Endothelial cell of umbilical vein (primary cell): ENCODE measurements around the gene GALNT11. TPM values are rescaled to one million over a fixed set of nuclear protein-coding genes. Genes with fewer than 3 reads are reported as not detected.

ENCODE experiments used
- BruUV-seq: library from RNA; stranded (reverse); fragments of 400-500 nt; replicated peaks from 2 replicates; lab custom pipeline; 2021; lab: Mats Ljungman, UMichigan
- CTCF ChIA-PET: fragments of 300-600, 350-600 bp; sonication (Branson Sonifier 250); formaldehyde crosslinking; loops from one replicate; lab custom pipeline; 2021; ENCODE audit warnings: antibody characterized with exemption, inconsistent platforms; lab: Charles Lee
- POLR2A ChIA-PET: fragments of 300-600, 350-600 bp; sonication (Branson Sonifier 250); formaldehyde crosslinking; loops from one replicate; lab custom pipeline; 2021; ENCODE audit warnings: antibody characterized with exemption, inconsistent platforms; lab: Charles Lee
- DNase-seq: peaks from one replicate; pipeline ENCODE4 v3.0.0-alpha.2; 2011; ENCODE audit warnings: low read depth, low spot score
- FAIRE-seq: peaks from 2 replicates; lab custom pipeline; 2011; peaks lifted over from hg19 to GRCh38; lab: Jason Lieb, UNC
- H2AFZ ChIP-seq: 2 replicates; pipeline ENCODE4 v1.6.0; 2012; ENCODE audit warnings: low read depth, low read length, control low read depth, inconsistent platforms
- H3K27ac ChIP-seq: 2 replicates; pipeline ENCODE4 v1.5.1; 2011; ENCODE audit warnings: low read depth, mild to moderate bottlenecking, control low read depth, low read length, moderate library complexity; ENCODE audit not compliant: insufficient read depth
- H3K27me3 ChIP-seq, 2 experiments: 2 replicates each; pipeline versions ENCODE4 v1.6.0 to v1.6.1; 2011; ENCODE audit warnings: low read length in 2 of 2, mixed read lengths in 1 of 2; ENCODE audit not compliant: control insufficient read depth in 2 of 2, insufficient read depth in 2 of 2
- H3K36me3 ChIP-seq, 2 experiments: 2 replicates in 1 of 2; 3 replicates in 1 of 2; pipeline ENCODE4 v1.5.1; 2011; ENCODE audit warnings: low read length in 2 of 2, mild to moderate bottlenecking in 1 of 2, moderate library complexity in 1 of 2; ENCODE audit not compliant: control insufficient read depth in 2 of 2, insufficient read depth in 2 of 2; ENCODE audit errors: extremely low read depth in 1 of 2
- H3K4me1 ChIP-seq: 3 replicates; pipeline ENCODE4 v1.5.1; 2011; ENCODE audit warnings: mild to moderate bottlenecking, low read length; ENCODE audit not compliant: control insufficient read depth, insufficient read depth; ENCODE audit errors: extremely low read depth
- H3K4me2 ChIP-seq: 2 replicates; pipeline ENCODE4 v1.6.1; 2011; ENCODE audit warnings: low read length, control low read depth, mixed read lengths; ENCODE audit not compliant: insufficient read depth
- H3K4me3 ChIP-seq, 3 experiments: fragments of 200-600 bp in 1 of 3; sonication (generic), shearing (Covaris generic) in 1 of 3; replicated peaks in 1 of 3; 2 replicates each; pipeline ENCODE4 v1.5.1; 2011 to 2016; ENCODE audit warnings: control low read depth in 3 of 3, low read length in 3 of 3, mild to moderate bottlenecking in 2 of 3, inconsistent platforms in 1 of 3, low read depth in 1 of 3, moderate library complexity in 1 of 3; ENCODE audit not compliant: insufficient read depth in 1 of 3
- H3K79me2 ChIP-seq: 2 replicates; pipeline ENCODE4 v1.6.0; 2012; ENCODE audit warnings: low read length, inconsistent platforms; ENCODE audit not compliant: control insufficient read depth, insufficient read depth
- H3K9ac ChIP-seq: replicated peaks from 2 replicates; pipeline ENCODE3; 2011; ENCODE audit warnings: low read length, control low read depth; ENCODE audit not compliant: insufficient read depth; ENCODE audit errors: extremely low read depth
- H3K9me1 ChIP-seq: replicated peaks from 3 replicates; pipeline ENCODE4 v1.6.0; 2011; ENCODE audit warnings: mild to moderate bottlenecking, low read length; ENCODE audit not compliant: control insufficient read depth, insufficient read depth; ENCODE audit errors: extremely low read depth
- H3K9me3 ChIP-seq: replicated peaks from 2 replicates; pipeline ENCODE4 v1.5.1; 2012; ENCODE audit warnings: low read length, inconsistent platforms; ENCODE audit not compliant: control insufficient read depth, insufficient read depth
- H4K20me1 ChIP-seq: replicated peaks from 2 replicates; pipeline ENCODE3; 2011; ENCODE audit warnings: mild to moderate bottlenecking, low read length; ENCODE audit not compliant: control insufficient read depth, insufficient read depth; ENCODE audit errors: extremely low read depth
- CTCF ChIP-seq, 2 donors: IDR thresholded peaks; 1 replicate in 1 of 2; 2 replicates in 1 of 2; pipeline ENCODE4 v1.5.1; 2011; ENCODE audit warnings: low read length in 2 of 2, mild to moderate bottlenecking in 2 of 2, moderate library complexity in 2 of 2, control low read depth in 1 of 2, inconsistent platforms in 1 of 2, low read depth in 1 of 2; ENCODE audit not compliant: insufficient read depth in 1 of 2; ENCODE audit errors: extremely low read depth in 1 of 2
- EZH2 ChIP-seq: IDR thresholded peaks from 2 replicates; pipeline ENCODE4 v1.6.1; 2012; ENCODE audit warnings: borderline replicate concordance, low read depth, mild to moderate bottlenecking, moderate library complexity, low read length, inconsistent platforms; ENCODE audit not compliant: severe bottlenecking
- FOS ChIP-seq: IDR thresholded peaks from 2 replicates; pipeline ENCODE4 v1.6.1; 2011; ENCODE audit warnings: mild to moderate bottlenecking, low read length, moderate library complexity, borderline replicate concordance; ENCODE audit not compliant: insufficient read depth
- GATA2 ChIP-seq: IDR thresholded peaks from 2 replicates; pipeline ENCODE4 v1.7.0; 2011; ENCODE audit warnings: low read depth, mild to moderate bottlenecking, moderate library complexity, mixed read lengths, low read length; ENCODE audit not compliant: insufficient read length, insufficient read depth
- JUN ChIP-seq: IDR thresholded peaks from 2 replicates; pipeline ENCODE4 v1.6.1; 2011; ENCODE audit warnings: borderline replicate concordance, low read depth; ENCODE audit not compliant: insufficient read length, insufficient read depth
- MAX ChIP-seq: IDR thresholded peaks from 2 replicates; pipeline ENCODE4 v1.6.1; 2011; ENCODE audit not compliant: insufficient read depth, insufficient read length
- MYC ChIP-seq: IDR thresholded peaks from one replicate; pipeline ENCODE4 v1.6.1; 2011; ENCODE audit warnings: mild to moderate bottlenecking, low read depth, low read length
- POLR2A ChIP-seq: IDR thresholded peaks from 2 replicates; pipeline ENCODE4 v1.6.1; 2012; ENCODE audit warnings: low read depth, mild to moderate bottlenecking, control low read depth, low read length
- POLR2AphosphoS5 ChIP-seq: IDR thresholded peaks from 2 replicates; pipeline ENCODE4 v1.6.1; 2012; ENCODE audit warnings: low read depth, mild to moderate bottlenecking, control low read depth, low read length, moderate library complexity; ENCODE audit not compliant: insufficient read depth
- dilution Hi-C: fragments of 300-500 bp; cut with MboI; formaldehyde crosslinking; loops from one replicate; pipeline ENCODE4 v1.15.0; 2019; ENCODE audit warnings: low sequenced_read_pairs; ENCODE audit not compliant: extremely low pct_ligation_motif_present
- intact Hi-C: fragments of 100-400 bp; cut with micrococcal nuclease; formaldehyde crosslinking; loops from one replicate; pipeline ENCODE4 v1.10.0; 2022
- polyA plus RNA-seq, 4 experiments: library from polyadenylated mRNA; depleted of rRNA in 3 of 4; stranded (reverse) in 3 of 4; unstranded in 1 of 4; fragments of >200 nt; gene quantifications; 2 replicates each; pipeline versions ENCODE4 v1.2.1 to v1.2.3, GENCODE V29; 2011 to 2012; ENCODE audit warnings: missing spikeins in 1 of 4
- total RNA-seq: library from RNA; stranded (reverse); gene quantifications from 2 replicates; pipeline ENCODE4 v1.2.3, GENCODE V29; 2021

The GALNT11 gene
- total and polyA plus RNA-seq, 2 donors (not counting 3 experiments of a cell fraction or from before 2014, with no cell fraction given) = 27.7 to 36.5 TPM

GRCh38 chr7:152129682-152130081 is 104.2 kb downstream of the GALNT11 start:
- H3K36me3 ChIP-seq = peaks cover 0 to 22% of the 10 kb centered on the region in 2 experiments
- intact Hi-C loops = loop anchor here (5.0 kb wide), 1 partner anchor 102 kb away; the partner anchor contains the start of gene GALNT11

More at GRCh38 chr7:152129682-152130081, 104.2 kb downstream of the GALNT11 start:
- Histone ChIP-seq H3K27ac (no peak overlapping the region), H3K27me3 (no peaks in the 10 kb centered on the region), H3K9me1 (no peaks in the 10 kb centered on the region), H3K4me1 (no peaks in the 10 kb centered on the region), H3K4me3 (no peak overlapping the region), H2AFZ (no peak overlapping the region), H3K9me3 (no peaks in the 10 kb centered on the region), H3K4me2 (no peak overlapping the region), H3K9ac (no peak overlapping the region), H3K79me2 (no peaks in the 10 kb centered on the region), H4K20me1 (no peaks in the 10 kb centered on the region)
- no peak for DNase-seq
- dilution Hi-C loops = no loop called here
- TF ChIP-seq EZH2 = no peak
- no peak for TF ChIP-seq POLR2AphosphoS5
- no peak for TF ChIP-seq JUN
- no peak for TF ChIP-seq GATA2
- TF ChIP-seq MAX = no peak
- no peak for TF ChIP-seq FOS
- TF ChIP-seq CTCF (IDR thresholded peaks at IDR 0.05; ENCODE audit: extremely low read depth in 1 of 2, insufficient read depth in 1 of 2, low read depth in 1 of 2, low read length in 2 of 2) = no peak
- no peak for TF ChIP-seq POLR2A
- no peak for TF ChIP-seq MYC
- BruUV-seq = no TSS peak
- CTCF ChIA-PET = no interaction called here
- FAIRE-seq = no peak
- POLR2A ChIA-PET = no interaction called here
